A549 (cell line): ENCODE data around the gene PKD1. TPM values are rescaled to one million over a fixed set of nuclear protein-coding genes. Genes with fewer than 3 reads are reported as not detected.
"Not testable (repeated sequence)": the region's sequence is repeated elsewhere in the genome, so short reads cannot be mapped to it uniquely, and the experiment has no call there.

Experiments used
- ATAC-seq, 2 experiments: fragments of 200-7000 bp in 1 of 2; fragments of >200 bp in 1 of 2; cut with Nextera tagmentation in 1 of 2; cut with Tn5 transposase in 1 of 2; 3 replicates each; pipeline versions ENCODE4 v1.8.0 to v1.9.1; 2018 to 2020; ENCODE audit warnings: mild to moderate bottlenecking in 1 of 2, moderate library complexity in 1 of 2
- CTCF ChIA-PET: fragments of 300-600 bp; sonication (Branson Sonifier 250); formaldehyde crosslinking; extraction: SDS; loops from one replicate; lab custom pipeline; 2021; ENCODE audit warnings: antibody characterized with exemption, inconsistent platforms; lab: Yijun Ruan, JAX
- POLR2A ChIA-PET: fragments of 350-600 bp; formaldehyde crosslinking; extraction: SDS; loops from one replicate; lab custom pipeline; 2021; ENCODE audit warnings: antibody characterized with exemption, inconsistent platforms; lab: Yijun Ruan, JAX
- DNase-seq, 2 experiments: peaks; one replicate each; pipeline versions ENCODE4 v3.0.0 to v3.0.0-alpha.2; 2011 to 2016; ENCODE audit warnings: low read depth in 1 of 2, low spot score in 1 of 2
- FAIRE-seq: peaks from 2 replicates; lab custom pipeline; 2011; peaks lifted over from hg19 to GRCh38; lab: Jason Lieb, UNC
- H3K27ac ChIP-seq, 2 experiments: fragments of >200 bp; sonication (Bioruptor Twin); formaldehyde crosslinking; 3 replicates each; pipeline ENCODE4 v1.5.1; 2016 to 2017
- H3K4me1 ChIP-seq: fragments of >200 bp; sonication (Bioruptor Twin); formaldehyde crosslinking; 3 replicates; pipeline ENCODE4 v1.6.1; 2016
- H3K4me2 ChIP-seq: fragments of >200 bp; sonication (Bioruptor Twin); formaldehyde crosslinking; 3 replicates; pipeline ENCODE4 v1.6.1; 2016
- H3K4me3 ChIP-seq: fragments of >200 bp; sonication (Bioruptor Twin); formaldehyde crosslinking; 3 replicates; pipeline ENCODE4 v1.5.1; 2016
- H3K9me3 ChIP-seq: fragments of >200 bp; sonication (Bioruptor Twin); formaldehyde crosslinking; 3 replicates; pipeline ENCODE4 v1.6.1; 2016
- CBX2 ChIP-seq: fragments of 200-600 bp; sonication (generic); IDR thresholded peaks from 2 replicates; pipeline ENCODE4 v1.6.1; 2016; ENCODE audit warnings: low read depth, mild to moderate bottlenecking, borderline replicate concordance
- GATA3 ChIP-seq: IDR thresholded peaks from 2 replicates; pipeline ENCODE4 v1.6.1; 2012; ENCODE audit warnings: borderline replicate concordance
- KDM1A ChIP-seq: fragments of 200-600 bp; sonication (generic); IDR thresholded peaks from 2 replicates; pipeline ENCODE4 v1.6.1; 2016; ENCODE audit warnings: low read depth, mild to moderate bottlenecking
- MYC ChIP-seq: IDR thresholded peaks from 2 replicates; pipeline ENCODE4 v1.6.1; 2012; ENCODE audit warnings: mild to moderate bottlenecking, inconsistent platforms, low read length, improper control_type of control experiment, borderline replicate concordance
- PBX3 ChIP-seq: IDR thresholded peaks from 2 replicates; pipeline ENCODE4 v1.6.1; 2012
- PHF8 ChIP-seq: fragments of 200-600 bp; sonication (generic); IDR thresholded peaks from 2 replicates; pipeline ENCODE4 v1.6.1; 2016; ENCODE audit warnings: low read depth, mild to moderate bottlenecking, antibody characterized with exemption, moderate library complexity, borderline replicate concordance
- RAD21 ChIP-seq, 2 experiments: fragments of >200 bp in 1 of 2; sonication (Bioruptor Twin) in 1 of 2; formaldehyde crosslinking in 1 of 2; IDR thresholded peaks in 1 of 2; conservative IDR thresholded peaks in 1 of 2; 2 replicates in 1 of 2; 3 replicates in 1 of 2; pipeline ENCODE4 v1.6.1; 2012 to 2018; ENCODE audit warnings: inconsistent platforms in 1 of 2
- RNF2 ChIP-seq: fragments of 200-600 bp; sonication (generic); IDR thresholded peaks from 2 replicates; pipeline ENCODE4 v1.6.1; 2016; ENCODE audit warnings: low read depth, mild to moderate bottlenecking, antibody characterized with exemption, moderate library complexity, borderline replicate concordance
- SMC3 ChIP-seq: fragments of >200 bp; sonication (Bioruptor Twin); formaldehyde crosslinking; IDR thresholded peaks from 3 replicates; pipeline ENCODE4 v1.6.1; 2018; ENCODE audit warnings: inconsistent platforms
- WGBS: methylation state at CpG from one replicate; pipeline ENCODE4 v1.1.6; 2017; ENCODE audit errors: missing lambda C conversion rate; 5-methylcytosine and 5-hydroxymethylcytosine counted together
- polyA plus RNA-seq, 4 experiments: library from polyadenylated mRNA; depleted of rRNA in 3 of 4; stranded (reverse); fragments of >200 nt; fragmentation: RNase III in 1 of 4; extraction: RNeasy Plus Mini Kit Qiagen cat#74134 plus additional on column Dnase treatment in 1 of 4; gene quantifications; 2 replicates in 3 of 4; 3 replicates in 1 of 4; pipeline ENCODE4 v1.2.3, GENCODE V29; 2011 to 2017

PKD1 gene
- polyA plus RNA-seq, 2 of the 4 experiments (the other 2 are of a cell fraction), result 11.5 to 39.2 TPM

GRCh38 chr16:2122934-2123683, 12.6 kb downstream of the PKD1 start:
- H3K9me3 ChIP-seq, H3K4me2 ChIP-seq, H3K4me1 ChIP-seq, DNase-seq, H3K27ac ChIP-seq, POLR2A ChIA-PET, FAIRE-seq, ATAC-seq, H3K4me3 ChIP-seq: not testable (repeated sequence)
- 95% methylated on average over 13 of the region's 26 CpGs for WGBS
- CTCF ChIA-PET, result interaction anchor here (2.2 kb wide), 1 partner anchor 18 kb away, joined by 14 read pairs; no protein-coding TSS in a partner anchor

- DNase-seq (no peak), FAIRE-seq (no peak)
- POLR2A ChIA-PET, result interaction anchor here (1.0 kb wide), 1 partner anchor 75 kb away, joined by 3 read pairs; the partner anchor contains the start of genes NTHL1 and TSC2
- TF ChIP-seq GATA3 (no peak), KDM1A (no peak), RNF2 (no peak), MYC (no peak), PHF8 (no peak), CBX2 (no peak)
- TF ChIP-seq, all 56 proteins: peak for 0
- Histone ChIP-seq H3K27ac (no peak overlapping the region), H3K4me3 (no peak overlapping the region), H3K4me1 (peaks cover 7% of the 10 kb centered on the region; the same call in 1 of the 3 replicates), H3K4me2 (no peak overlapping the region), H3K9me3 (no peaks in the 10 kb centered on the region)
- CTCF ChIA-PET, result interaction anchor here (1.4 to 2.2 kb wide), 2 partner anchors 18 to 118 kb away, joined by 5 to 14 read pairs; no protein-coding TSS in a partner anchor
- no peak for ATAC-seq
- 89% methylated on average over 9 of the region's 17 CpGs for WGBS
Measured at GRCh38 chr16:2122429-2122828, 13.3 kb downstream of the PKD1 start.

GRCh38 chr16:2121853-2122252, 13.8 kb downstream of the PKD1 start:
- ChIA-PET POLR2A (interaction anchor here (1.0 to 1.6 kb wide), 2 partner anchors 34 to 74 kb away, joined by 3 to 6 read pairs; partner anchors contain the start of genes NTHL1, TRAF7 and TSC2), CTCF (interaction anchor here (1.4 to 2.2 kb wide), 2 partner anchors 19 to 117 kb away, joined by 5 to 14 read pairs; no protein-coding TSS in a partner anchor)
- ATAC-seq (peak in 1 of 2 experiments; percentile 28; a peak in 4 of 6 replicates), DNase-seq (no peak), FAIRE-seq (no peak)
- WGBS, result 95% methylated on average over 3 of the region's 19 CpGs
- Histone ChIP-seq H3K4me3 (no peak overlapping the region), H3K4me2 (no peak overlapping the region), H3K4me1 (0 out of 3 replicates have a peak, but pooled peaks cover 3% of the 10 kb centered on the region), H3K9me3 (no peaks in the 10 kb centered on the region), H3K27ac (no peak overlapping the region)
- no peak for TF ChIP-seq PBX3

- H3K4me2 ChIP-seq, FAIRE-seq: not testable (repeated sequence)
- peak; percentile 57 to 78; a peak in 5 of 6 replicates for ATAC-seq
- TF ChIP-seq RAD21 (conservative IDR thresholded peaks at IDR 0.05 in 1 of 2, IDR thresholded peaks at IDR 0.05 in 1 of 2), result peak in 1 of 2 experiments; percentile 34; a peak in 3 of 5 replicates
- TF ChIP-seq SMC3, result 0 out of 3 replicates have a peak, but pooled peaks have one; percentile 33
- TF ChIP-seq, all 56 proteins: peak for 2; not testable (repeated sequence) for 54
- 59% methylated on average over 7 of the region's 9 CpGs for WGBS
- POLR2A ChIA-PET, result interaction anchor here (1.0 to 1.6 kb wide), 2 partner anchors 34 to 74 kb away, joined by 3 to 6 read pairs; partner anchors contain the start of genes NTHL1, TRAF7 and TSC2
- not testable (repeated sequence) for H3K9me3 ChIP-seq, H3K27ac ChIP-seq, H3K4me3 ChIP-seq, H3K4me1 ChIP-seq
- CTCF ChIA-PET, result interaction anchor here (0.6 to 2.2 kb wide), 6 partner anchors 19 to 465 kb away, joined by 3 to 14 read pairs (median 3); partner anchors contain the start of gene NHERF2
- DNase-seq, result peak; percentile 2 to 54
Measured at GRCh38 chr16:2121325-2121724, 14.4 kb downstream of the PKD1 start.

GRCh38 chr16:2117960-2118722, 17.6 kb downstream of the PKD1 start:
- ATAC-seq, POLR2A ChIA-PET, FAIRE-seq, DNase-seq, H3K27ac ChIP-seq, H3K4me3 ChIP-seq, H3K4me1 ChIP-seq, CTCF ChIA-PET, H3K9me3 ChIP-seq, H3K4me2 ChIP-seq: not testable (repeated sequence)
- 93% methylated on average over 3 of the region's 35 CpGs for WGBS

GRCh38 chr16:2117341-2117740, 18.4 kb downstream of the PKD1 start:
- FAIRE-seq, H3K4me2 ChIP-seq, CTCF ChIA-PET, DNase-seq, POLR2A ChIA-PET, H3K27ac ChIP-seq, H3K4me3 ChIP-seq, ATAC-seq, H3K9me3 ChIP-seq, H3K4me1 ChIP-seq: not testable (repeated sequence)
- WGBS, result 91% methylated on average over 11 of the region's 25 CpGs

- H3K27ac ChIP-seq, ATAC-seq, DNase-seq, FAIRE-seq, H3K4me1 ChIP-seq, H3K9me3 ChIP-seq, CTCF ChIA-PET, H3K4me3 ChIP-seq, POLR2A ChIA-PET, H3K4me2 ChIP-seq: not testable (repeated sequence)
- 100% methylated on average over 1 of the region's 24 CpGs for WGBS
Measured at GRCh38 chr16:2116428-2116827, 19.3 kb downstream of the PKD1 start.
